NCI-H748 (cell line): ENCODE data around the gene OR5B21.

Source experiments
- DNase-seq: peaks from one replicate; lab custom pipeline; 2025; ENCODE audit not compliant: unreplicated experiment; lab: John Stamatoyannopoulos, UW

Gene OR5B21

DNA sequence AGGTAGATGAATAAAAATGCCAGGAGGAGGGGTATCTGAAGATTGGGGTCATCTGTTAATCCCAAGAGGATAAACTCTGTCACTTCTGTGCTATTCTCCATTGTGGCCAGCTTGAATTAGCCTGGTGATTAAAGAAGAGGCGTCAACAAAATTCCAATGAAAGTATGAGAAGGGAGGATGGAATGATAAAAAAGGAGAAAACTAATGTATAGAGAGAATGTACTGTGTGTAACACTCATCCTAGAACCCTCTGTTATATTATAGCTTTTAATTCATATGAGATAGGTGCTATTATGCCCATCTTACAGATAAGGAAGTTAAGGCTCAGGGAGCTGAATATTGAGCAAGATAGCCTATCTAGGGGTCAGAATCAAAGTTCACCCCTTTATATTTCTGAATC lies at the start of gene OR5B21:
Gene OR5B21 (minus strand): TSS at position 101 of the 400 bp plus-strand sequence. CDS start 0 bp downstream, at position 101.
- DNase-seq = no peak

DNA sequence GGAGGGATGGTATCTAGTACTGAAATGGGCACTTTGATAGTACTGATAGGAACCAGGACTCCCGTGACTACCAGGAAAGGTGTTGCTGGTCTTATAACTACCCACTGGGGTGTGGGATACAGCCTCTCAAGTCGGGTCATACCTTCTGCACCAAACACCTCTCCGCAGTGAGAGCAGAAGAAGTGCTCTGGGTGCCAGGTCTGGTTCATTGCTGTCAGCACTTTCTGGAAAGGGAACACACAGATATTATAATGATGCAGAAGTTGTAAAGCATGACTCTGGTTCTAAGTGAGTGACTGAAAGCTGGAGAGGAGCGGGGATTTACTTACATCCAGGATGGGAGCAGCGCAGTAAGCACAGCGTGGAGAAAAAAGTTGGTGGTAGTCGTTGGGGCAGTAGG lies 41.7 kb upstream of the OR5B21 start:
- DNase-seq = no peak

DNA sequence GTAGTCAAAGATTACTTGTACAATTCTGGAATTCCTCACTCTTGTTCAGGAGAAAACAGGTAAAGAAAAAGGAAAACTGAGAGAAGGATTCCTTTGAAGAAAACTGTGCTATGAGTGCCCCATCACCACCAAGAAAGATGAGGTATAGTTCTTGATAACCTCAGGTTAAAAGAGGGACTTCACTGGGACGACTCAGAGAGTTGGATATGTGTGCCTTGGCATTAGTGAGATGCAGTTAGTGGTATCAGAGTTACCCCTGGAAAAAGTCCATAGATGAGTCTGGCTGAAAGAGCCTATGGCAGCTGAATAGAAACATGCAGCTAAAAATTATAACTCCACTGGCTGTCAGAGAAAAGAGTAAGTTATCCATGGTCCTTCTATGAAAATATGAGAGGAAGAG lies 38.9 kb upstream of the OR5B21 start:
- DNase-seq = no peak

DNA sequence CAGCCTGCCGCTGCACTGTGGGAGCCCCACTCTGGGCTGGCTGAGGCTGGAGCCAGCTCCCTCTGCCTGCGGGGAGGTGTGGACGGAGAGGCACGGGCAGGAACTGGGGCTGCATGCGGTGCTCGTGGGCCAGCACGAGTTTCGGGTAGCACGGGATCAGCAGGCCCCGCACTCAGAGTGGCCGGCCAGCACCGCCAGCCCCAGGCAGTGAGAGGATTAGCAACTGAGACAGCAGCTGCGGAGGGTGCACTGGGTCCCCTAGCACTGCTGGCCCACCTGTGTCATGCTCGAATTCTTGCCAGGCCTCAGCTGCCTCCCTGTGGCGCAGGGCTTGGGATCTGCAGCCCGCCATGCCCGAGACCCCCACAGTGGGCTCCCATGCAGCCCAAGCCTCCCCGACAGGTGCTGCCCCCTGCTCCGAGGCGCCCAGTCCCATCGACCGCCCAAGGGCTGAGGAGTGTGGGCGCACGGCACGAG lies 24.0 kb upstream of the OR5B21 start:
- DNase-seq = no peak

DNA sequence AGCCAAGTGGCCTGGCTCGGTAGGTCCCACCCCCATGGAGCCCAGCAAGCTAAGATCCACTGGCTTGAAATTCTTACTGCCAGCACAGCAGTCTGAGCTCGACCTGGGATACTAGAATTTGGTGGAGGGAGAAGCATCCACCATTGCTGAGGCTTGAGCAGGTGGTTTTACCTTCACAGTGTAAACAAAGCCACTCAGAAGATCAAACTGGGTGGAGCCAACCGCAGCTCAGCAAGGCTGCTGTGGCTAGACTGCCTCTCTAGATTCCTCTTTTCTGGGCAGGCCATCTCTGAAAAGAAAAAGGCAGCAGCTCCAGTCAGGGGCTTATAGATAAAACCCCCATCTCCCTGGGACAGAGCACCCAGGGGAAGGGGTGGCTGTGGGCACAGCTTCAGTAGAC lies 22.3 kb upstream of the OR5B21 start:
- peak; percentile 15 for DNase-seq

DNA sequence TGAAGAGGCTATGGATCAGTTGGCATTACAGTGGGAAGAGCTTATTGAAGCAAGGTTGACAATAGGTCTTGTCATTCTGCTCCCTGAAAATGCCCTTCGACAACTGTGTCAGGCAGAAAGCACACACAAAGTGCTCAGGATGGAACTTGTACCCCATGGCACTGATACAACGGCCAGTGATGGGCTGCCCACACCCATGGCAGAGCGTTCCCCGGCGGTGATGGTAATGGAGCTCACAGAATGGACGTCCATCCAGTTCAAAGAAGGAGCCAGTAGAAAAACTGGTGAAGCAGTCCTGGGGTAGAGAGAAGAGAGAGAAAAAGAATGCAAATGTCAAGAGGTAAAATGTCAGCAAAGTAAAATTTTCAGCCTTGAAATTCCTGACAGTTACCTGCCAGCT lies 19.5 kb upstream of the OR5B21 start:
- no peak for DNase-seq

DNA sequence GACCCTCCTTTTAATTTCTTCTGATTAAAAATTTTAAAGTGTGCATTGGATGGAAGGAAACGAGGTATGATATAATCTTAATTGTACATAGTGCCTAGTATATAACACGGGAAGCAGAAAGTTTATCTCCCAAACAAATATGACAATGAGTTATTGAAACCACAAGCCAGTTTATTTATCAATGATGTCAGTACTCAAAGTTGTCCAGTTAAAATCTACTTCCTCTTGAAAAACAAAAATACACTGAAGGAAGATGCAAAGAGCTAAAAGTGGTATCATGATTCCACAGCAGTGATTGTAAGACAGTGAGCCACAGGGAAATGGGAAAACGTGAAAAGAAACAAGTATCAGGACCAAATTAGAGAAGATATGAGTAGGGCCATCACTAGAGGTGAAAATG lies 18.8 kb upstream of the OR5B21 start:
- no peak for DNase-seq

DNA sequence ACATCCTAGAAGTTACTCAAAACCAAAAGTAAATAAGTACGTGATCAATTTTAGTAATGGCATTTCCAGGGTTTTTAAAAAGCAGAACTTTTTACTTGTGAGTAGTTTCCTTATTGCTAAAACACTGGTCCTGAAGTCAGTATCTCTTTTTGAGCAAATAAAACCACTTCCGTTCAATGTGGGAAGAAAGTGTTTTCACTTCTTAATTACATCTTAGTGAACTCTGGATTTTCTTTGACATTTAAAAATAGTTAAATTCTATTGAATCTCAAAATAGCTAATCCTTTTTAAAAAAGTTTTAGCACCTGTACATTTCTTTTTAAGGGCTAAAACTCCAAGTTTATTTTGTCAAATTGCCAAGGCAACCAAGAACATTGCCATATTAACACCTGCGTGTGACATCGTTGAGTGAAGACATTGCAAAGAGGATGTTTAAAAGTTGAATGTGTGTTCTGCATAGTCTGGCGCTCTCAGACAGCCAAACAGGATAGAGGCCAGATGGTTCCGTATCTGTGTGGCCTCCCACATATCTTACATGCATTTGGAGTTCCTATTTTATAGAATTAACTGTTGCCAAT lies 17.2 kb upstream of the OR5B21 start:
- DNase-seq = no peak

DNA sequence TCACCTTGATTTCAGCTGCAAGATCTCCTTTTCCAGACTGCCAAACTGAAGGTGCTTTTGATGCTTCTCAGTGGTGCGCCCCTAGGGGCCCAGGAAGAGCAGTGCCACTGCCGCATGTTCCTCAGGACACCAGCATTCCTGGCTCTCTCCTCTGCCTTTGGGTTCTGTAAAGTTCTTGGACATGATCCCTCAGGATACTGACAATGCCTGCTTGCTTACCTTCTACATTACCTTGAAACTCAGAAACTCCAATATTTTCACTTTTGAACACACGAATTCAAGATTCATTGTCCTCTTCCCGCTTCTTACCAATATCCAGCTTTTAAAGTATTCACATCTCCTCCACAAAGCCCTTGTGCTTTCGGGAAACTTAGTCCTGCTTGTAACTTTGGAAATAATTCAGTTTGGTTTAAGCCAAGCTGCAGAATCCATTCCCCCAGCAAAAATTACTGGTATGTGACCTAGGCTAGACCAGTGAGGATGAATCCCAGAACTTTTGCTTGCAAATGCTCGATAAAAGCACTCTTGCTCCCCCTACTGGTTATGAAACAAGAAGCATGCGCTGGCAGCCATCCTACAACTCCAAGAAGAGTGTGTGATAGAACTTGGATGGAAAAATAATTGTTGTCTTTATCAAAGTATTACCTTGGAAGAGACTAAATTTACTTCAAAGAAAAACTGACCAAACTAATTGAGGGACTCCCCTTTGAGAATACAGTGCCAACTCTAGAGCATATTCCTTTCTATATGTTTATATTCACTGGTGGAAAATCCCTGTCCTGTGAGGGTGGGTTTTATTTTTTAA lies 16.5 kb upstream of the OR5B21 start:
- DNase-seq = peak; percentile 68

DNA sequence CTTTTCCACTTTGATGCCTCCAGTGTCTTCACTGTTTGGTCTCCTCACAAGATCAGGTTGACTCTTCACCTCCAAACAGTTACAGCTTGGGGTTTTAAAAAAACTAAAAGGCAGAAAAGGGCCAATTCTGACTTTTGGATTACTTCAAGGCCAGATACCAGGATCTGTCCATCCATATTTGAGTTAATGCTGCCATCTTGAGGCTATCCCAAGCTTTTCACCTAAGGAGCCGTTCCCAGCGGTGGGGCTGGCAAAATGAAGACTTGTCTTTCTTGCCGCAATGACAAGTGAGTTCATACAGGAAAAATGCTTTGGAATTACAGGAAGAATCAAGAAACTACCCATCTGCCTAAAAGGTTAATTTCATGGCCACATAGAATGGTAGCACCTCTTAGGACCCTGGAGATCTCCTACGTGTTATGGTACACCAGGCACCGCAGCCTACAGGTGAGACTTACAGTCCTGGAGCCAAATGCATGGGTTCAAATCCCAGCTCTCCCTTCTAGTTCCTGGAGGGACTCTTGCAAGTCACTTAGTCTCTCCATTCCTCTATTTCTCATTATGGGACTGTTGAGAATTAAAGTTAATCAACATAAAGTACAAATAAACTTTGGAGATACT lies 6.0 kb upstream of the OR5B21 start:
- peak; percentile 47 for DNase-seq

DNA sequence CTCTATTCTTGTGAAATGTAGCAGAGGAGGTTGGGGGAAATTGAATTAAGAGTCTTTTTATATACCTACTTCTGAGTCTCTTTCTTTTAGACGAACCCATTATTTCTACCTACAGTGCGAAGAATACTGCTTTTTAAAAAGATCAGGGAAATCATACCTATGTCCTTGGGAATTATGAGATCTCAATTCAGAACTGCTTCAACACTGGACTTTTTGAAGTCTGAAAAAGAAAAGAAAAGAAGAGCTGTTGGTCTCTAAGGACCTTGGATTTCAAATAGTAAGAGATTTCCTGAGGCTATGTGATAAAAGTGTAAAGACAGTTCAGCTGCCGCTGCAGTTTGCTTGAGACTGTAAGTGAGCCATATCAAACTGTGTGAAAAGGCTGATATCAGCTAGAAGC lies 3.7 kb upstream of the OR5B21 start:
- no peak for DNase-seq

DNA sequence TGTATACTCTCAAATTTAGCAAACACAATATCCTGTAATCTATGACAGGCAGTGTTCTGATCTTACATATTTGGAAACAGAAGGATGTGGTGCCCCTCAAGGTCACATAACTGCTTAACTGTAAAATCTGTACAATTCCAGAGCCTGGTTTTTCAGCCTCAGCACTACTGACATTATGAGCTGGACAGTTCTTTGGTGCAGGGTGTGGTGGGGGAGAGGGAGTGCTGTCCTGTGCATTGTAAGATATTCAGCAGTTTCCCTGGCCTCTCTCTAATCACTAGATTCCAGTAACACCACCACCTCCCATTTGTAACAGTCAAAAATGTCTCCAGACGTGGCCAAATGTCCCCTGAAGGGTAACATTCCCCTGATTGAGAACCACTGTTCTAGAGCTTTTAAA lies 1.8 kb upstream of the OR5B21 start:
- no peak for DNase-seq

DNA sequence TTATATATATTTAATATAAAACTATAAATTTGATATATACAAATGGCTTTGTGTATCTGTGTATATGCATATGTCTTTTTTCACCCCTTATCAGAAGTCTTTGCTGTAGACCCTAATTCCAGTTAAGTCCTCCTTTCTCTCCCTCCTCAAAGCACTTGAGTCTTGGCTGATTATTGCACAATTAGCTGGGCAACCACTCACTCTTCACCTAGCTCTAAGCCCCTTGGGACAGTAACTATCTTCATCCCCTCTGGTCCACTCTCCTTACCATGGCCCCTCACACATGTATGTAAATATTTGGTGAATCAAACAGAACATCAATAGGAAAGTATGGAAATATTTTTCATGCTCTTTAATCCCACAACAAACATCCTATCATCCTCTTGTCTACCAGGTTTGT lies 909 bp upstream of the OR5B21 start:
- DNase-seq = no peak

DNA sequence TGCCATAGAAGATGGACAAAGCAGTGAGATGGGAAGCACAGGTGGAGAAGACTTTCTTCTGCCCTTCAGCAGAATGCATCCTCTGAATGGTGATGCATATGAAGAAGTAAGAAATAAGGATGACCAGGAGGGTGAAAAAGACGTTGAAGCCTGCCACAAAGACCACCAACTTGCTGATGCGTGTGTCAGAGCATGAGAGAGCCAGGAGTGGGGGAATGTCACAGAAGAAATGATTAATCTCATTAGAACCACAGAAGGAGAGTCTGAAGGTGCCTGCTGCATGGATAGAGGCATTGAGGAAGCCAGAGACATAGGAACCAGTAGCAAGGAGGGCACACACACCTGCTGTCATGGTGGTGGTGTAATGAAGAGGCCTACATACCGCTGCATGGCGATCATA lies 550 bp downstream of the OR5B21 start:
- no peak for DNase-seq

DNA sequence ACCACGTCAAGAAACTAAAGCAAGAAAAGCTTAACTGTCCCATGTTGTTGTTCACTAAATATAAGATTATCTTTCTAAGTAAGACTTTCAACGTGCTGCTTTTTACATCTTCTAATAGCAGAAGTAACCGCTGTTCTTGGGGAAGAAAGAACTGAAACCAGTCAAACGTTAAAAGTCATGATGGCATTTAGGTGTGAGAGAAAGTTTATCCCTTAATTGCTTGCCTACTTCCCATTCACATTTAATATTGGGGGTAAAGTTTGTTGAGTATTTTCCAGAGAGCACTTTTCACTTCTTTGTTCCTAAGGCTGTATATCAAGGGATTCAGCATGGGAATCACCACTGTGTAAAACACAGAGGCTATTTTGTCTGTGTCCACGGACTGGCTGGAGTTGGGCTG lies 970 bp downstream of the OR5B21 start:
- DNase-seq = no peak

DNA sequence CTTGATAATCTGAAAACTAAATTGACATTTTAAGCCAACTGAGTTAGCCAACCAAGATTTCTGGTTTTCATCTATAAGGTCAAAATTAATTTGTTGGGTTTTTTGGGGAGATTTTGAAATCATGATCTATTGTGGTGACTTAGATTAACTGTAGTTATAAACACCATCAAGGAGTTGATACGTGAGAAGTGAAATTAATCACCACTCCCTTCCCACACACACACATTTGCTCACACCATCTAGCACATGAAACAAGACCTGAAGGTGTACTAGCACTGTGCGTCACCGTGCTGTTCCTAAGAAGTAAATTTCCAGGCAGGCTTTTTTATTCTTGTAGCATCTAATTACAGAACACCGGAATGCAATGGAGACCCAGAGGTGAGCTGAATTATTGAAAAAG lies 2.1 kb downstream of the OR5B21 start:
- DNase-seq = no peak

DNA sequence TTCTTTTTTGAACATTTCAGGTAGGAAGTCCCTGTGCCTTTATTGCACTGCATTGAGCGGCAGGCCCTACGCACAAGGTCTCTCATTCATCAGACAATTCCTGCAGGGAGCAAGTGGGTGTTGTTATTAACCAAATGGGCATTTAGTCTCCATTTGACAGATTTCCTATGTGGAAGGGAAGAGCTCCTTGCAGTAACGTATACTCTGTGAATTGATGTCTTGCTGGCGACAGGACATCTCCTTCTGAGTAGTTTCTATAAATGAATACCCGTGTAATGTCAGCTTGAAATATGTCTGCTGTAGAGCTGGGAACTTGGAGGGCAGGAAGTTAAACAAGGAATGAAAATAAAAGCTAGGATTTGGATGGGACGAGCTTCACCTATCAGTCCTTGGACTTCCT lies 3.7 kb downstream of the OR5B21 start:
- no peak for DNase-seq

DNA sequence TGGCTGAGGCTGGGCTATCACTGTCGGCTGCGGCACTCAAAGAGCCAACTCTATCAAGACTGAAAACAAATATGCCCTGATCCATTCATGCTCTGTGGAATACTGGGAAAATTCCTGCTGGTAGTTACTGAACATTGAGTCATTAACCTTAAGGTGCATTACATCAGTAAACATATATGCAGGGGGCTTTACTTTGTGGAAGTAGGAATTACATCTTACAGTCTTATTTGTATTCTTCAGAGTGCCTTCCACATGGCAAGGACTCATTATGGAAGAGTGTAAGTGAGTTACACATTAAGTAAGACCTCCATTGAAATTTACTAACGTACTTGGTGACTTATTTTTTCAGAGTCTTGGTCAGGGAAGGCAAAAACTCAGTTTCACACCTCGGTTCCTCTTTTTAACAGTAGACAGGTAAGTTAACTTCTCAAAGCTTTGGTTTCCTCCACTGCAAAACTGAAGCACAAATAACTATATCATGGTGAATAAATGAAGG lies 4.5 kb downstream of the OR5B21 start:
- no peak for DNase-seq

DNA sequence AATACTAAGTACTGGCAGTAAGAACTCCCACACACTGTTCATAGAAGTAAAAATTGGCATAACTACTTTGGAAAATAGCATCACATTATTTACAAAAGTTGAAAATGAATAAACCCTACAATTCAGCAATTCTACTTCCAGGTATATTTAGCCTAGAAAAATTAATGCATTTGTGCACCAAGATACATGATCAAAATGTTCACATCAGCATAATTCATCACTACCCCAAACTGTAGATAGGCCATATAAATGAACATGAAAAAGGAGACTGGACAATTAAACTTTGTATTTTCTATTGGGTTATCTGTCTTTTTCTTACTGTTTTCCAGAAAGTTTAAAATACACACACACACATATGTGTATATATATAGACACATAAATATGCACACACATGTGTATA lies 5.9 kb downstream of the OR5B21 start:
- no peak for DNase-seq

DNA sequence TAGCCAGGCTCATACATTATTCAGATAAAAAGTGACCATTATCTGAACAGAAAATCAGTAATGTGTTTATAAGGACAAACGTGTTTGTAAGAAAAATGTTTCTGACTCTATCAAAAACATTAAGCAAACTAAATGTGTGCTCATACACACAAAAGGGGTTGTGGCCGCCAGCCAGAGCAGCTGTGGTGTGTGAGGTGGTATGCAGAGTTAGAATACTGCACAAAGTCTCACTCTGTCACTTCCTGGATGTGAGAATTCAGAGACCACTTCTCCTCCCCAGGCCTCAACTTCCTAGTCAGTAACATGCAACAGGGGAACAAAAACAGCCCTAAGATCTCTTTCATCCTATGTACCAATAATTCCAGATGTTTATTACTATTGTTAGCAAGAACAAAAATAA lies 9.4 kb downstream of the OR5B21 start:
- no peak for DNase-seq

DNA sequence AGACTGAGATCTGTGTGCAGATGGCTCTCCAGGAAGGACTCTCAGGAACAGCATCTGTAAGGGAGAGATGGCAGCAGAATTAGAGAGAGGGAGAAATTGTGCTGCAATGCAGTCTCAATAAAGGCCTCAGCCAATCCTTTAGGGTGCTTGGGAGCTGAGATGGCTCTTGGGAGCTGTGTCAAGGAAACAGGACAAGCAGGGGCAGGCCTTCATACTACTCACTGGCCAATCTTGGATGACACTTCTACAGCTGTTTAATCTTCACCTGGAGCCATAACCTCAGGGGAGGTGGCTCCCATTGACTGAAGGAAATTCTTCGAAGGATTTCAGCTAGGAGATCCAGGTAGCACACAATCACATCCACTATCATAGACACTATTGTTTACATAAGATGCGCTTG lies 10.0 kb downstream of the OR5B21 start:
- no peak for DNase-seq

DNA sequence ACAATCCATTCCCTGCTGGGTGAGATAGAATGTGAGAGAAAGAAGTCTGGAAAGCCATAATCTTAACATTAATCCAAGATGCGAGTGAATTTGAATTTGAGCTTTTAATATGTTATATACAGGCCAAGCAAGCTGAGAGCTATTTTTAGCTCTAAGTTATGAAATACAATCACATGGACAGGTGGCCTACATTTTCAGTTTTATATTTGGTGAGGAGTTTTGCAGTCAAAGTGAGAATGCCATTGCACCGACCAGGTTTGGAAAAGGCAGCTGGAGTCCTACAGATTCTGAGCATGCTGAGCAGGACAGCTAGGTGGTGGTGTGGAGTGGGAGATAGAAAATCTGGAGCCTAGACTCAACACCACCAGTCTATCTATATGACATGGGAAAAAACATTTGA lies 12.0 kb downstream of the OR5B21 start:
- no peak for DNase-seq
